ENCODE measurements around the gene BICC1. TPM values are rescaled to one million over a fixed set of nuclear protein-coding genes. Genes with fewer than 3 reads are reported as not detected.

Gene BICC1
- 0.29 and 0.32 TPM in 2 replicates for total RNA-seq
- polyA plus RNA-seq = 0.06 and 0.08 TPM in 2 replicates
- polyA plus RNA-seq (2011; cell fraction: cytosol; rRNA removed) = 0.01 and 0.03 TPM in 2 replicates
- polyA plus RNA-seq (2011; cell fraction: nucleus; rRNA removed) = 0.03 and 0.07 TPM in 2 replicates
- not detected in 2 replicates for polyA plus RNA-seq (2012)
- 0.39 and 0.45 TPM in 2 replicates for polyA minus RNA-seq
- 7.7 TPM for polyA minus RNA-seq (2011; cell fraction: cytosol; rRNA and poly(A)+ RNA removed)
- 0.29 TPM in 1 of 2 replicates, not detected in the other for polyA minus RNA-seq (2011; cell fraction: nucleus; rRNA and poly(A)+ RNA removed)
- percentile 25 among the genes with signal in this experiment for Bru-seq, nascent RNA
- BruChase-seq, experiment 1, labeled RNA remaining after a 6-hour chase = percentile 18 among the genes with signal in this experiment
- percentile 18 among the genes with signal in this experiment for BruChase-seq, experiment 2, labeled RNA remaining after a 2-hour chase
- long read RNA-seq = 0 reads

- BruUV-seq (replicated peaks) = no TSS peak
- no peaks in the 10 kb centered on the region for H4K20me1 ChIP-seq (replicated peaks; ENCODE audit: control insufficient read depth, extremely low read depth, insufficient read depth, low read length)
- peak within 1 kb of the TSS; percentile 79 for H2AFZ ChIP-seq (ENCODE audit: low read depth, low read length)
- H3K4me2 ChIP-seq (ENCODE audit: insufficient read depth, low read length) = peak within 1 kb of the TSS; percentile 90
- FAIRE-seq (no peak), DNase-seq (ENCODE audit: low read depth, low spot score) (peak; percentile 28)
- ChIA-PET POLR2A (no interaction called here), CTCF (interaction anchor here (0.6 to 2.2 kb wide), 2 partner anchors 19 to 42 kb away, joined by 3 to 18 read pairs; no protein-coding TSS in a partner anchor)
- dilution Hi-C loops (cut with MboI; ENCODE audit: extremely low pct_ligation_motif_present, low sequenced_read_pairs) (no loop called here), intact Hi-C loops (cut with micrococcal nuclease) (loop anchor here (2.0 to 10.0 kb wide), 2 partner anchors 38 to 208 kb away; no protein-coding TSS in a partner anchor)
- TF ChIP-seq CTCF (IDR thresholded peaks at IDR 0.05; ENCODE audit: extremely low read depth in 1 of 2, insufficient read depth in 1 of 2, low read depth in 1 of 2, low read length in 2 of 2) (no peak), EZH2 (IDR thresholded peaks at IDR 0.05; ENCODE audit: borderline replicate concordance, low read depth, low read length, severe bottlenecking) (peak; percentile 68)
- peak within 1 kb of the TSS; percentile 29 to 42 (median 31) for H3K4me3 ChIP-seq (replicated peaks in 1 of 3; ENCODE audit: insufficient read depth in 1 of 3, low read depth in 1 of 3, low read length in 3 of 3)
- H3K9ac ChIP-seq (replicated peaks; ENCODE audit: extremely low read depth, insufficient read depth, low read length) = no peak within 1 kb of the TSS
- H3K79me2 ChIP-seq (ENCODE audit: control insufficient read depth, insufficient read depth, low read length) = no peaks in the 10 kb centered on the region
- H3K4me1 ChIP-seq (ENCODE audit: control insufficient read depth, extremely low read depth, insufficient read depth, low read length) = peaks cover 10% of the 10 kb centered on the region
- no peaks in the 10 kb centered on the region for H3K9me1 ChIP-seq (replicated peaks; ENCODE audit: control insufficient read depth, extremely low read depth, insufficient read depth, low read length)
- H3K36me3 ChIP-seq (ENCODE audit: control insufficient read depth in 2 of 2, extremely low read depth in 1 of 2, insufficient read depth in 2 of 2, low read length in 2 of 2) = no peaks in the 10 kb centered on the region
- no peaks in the 10 kb centered on the region for H3K9me3 ChIP-seq (replicated peaks; ENCODE audit: control insufficient read depth, insufficient read depth, low read length)
- H3K27me3 ChIP-seq (ENCODE audit: control insufficient read depth in 2 of 2, insufficient read depth in 2 of 2, low read length in 2 of 2) = peaks cover 16 to 57% of the 10 kb centered on the region in 2 experiments
- H3K27ac ChIP-seq (ENCODE audit: insufficient read depth, low read depth, low read length) = no peak within 1 kb of the TSS
Measured at GRCh38 chr10:58512491-58513187, at the start of gene BICC1. Gene BICC1 (plus strand): TSS chr10:58512872. CDS start chr10:58513144, 272 bp downstream.
